ENCODE results near the gene STRIP1.
"Not testable (repeated sequence)": the region's sequence is repeated elsewhere in the genome, so short reads cannot be mapped to it uniquely, and the experiment has no call there.

Gene STRIP1

DNA sequence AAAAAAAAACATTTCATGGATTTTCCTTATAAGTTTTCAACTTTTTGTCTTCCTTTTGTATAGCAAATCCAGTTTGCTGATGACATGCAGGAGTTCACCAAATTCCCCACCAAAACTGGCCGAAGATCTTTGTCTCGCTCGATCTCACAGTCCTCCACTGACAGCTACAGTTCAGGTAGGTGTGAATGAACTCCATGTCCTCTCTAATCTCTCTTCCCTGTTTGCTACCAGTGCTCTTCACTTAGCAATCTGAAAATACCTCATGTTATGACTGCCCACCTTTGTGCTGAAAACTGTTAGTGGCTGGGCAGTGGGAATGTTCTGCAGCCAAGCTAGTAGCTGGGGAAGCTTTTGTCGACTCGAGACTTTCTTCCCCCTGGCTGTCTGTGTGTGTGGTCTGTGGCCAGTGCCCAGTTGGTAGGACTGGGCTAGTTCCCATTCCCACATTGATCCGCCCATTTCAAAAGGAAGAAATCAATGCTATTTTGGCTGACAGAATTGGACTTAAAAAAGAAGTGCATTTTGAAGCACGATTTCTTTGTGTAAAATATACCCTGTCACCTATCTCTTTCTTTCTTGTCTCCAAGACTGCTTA, 25.4 kb upstream of the STRIP1 start:
- no peak for DNase-seq

DNA sequence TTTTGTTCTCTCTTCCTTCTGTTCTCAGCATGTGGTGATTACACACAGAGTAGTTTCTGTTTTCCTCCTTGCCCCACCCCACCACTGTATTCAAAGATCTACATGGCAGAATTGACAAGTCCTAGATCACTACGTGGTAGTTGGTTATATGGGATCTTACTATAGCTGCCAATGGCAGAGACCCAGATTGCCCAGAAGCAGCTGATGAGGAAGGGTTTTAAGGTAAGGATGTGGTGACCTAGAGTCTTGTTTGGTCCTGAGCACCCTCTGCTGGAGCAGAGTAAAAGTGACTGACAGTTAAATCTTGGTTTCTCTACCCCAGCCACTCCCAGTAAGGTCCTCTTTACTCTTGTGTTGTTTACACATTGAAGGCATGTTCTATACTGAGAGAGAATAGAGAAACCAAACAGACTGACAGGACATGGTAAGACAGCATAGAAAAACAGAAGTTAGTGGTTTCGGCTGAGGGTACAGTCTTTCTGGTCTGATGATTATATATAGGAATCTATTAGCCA, 22.8 kb upstream of the STRIP1 start:
- no peak for DNase-seq

DNA sequence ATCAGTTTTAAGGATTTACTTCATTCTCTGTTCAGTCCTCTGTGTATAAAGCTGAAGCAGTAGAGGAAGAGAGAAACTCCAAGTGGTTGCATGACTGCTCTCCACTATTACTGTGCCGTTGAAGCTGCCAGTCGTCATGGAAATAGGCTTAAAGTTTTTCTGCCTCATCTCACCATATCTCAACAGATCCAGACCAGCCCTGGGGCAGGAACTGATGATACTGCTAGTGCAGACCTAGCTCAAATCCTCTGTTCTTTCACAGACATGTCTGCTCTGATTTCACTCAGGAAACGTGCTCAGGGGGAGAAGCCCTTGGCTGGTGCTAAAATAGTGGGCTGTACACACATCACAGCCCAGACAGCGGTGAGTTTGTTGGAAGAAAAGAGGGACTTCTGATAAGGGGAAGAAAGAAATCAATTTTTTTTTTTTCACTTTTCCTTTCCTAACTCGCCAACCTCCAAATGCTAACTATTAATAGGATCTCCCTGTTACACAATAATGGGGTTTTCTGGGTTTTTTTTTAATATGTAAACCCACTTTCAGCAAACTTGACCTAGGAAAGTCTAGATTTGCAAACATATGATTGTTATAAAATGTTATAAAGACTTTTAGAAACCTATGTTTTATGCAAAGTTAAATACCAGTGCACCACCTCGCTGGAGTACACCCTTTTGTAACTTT, 22.2 kb upstream of the STRIP1 start:
- no peak for DNase-seq

DNA sequence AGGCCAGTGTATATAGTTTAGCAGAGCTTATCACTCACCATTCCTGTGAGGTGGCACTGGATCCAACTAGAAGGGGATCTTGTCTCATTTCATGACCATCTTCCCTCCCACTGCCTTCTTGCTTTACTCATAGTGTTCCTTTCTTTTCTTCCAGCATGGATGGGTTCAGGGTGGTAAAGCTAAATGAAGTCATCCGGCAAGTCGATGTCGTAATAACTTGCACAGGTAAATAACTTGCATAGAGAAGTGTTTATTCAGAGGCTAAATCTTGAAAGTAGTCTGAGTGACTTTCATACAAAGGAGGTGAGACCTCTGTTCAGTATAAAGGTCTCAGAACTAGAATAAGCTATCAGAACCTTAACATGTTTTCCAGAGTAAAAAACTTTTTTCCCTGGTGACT, 16.6 kb upstream of the STRIP1 start:
- DNase-seq, result no peak

DNA sequence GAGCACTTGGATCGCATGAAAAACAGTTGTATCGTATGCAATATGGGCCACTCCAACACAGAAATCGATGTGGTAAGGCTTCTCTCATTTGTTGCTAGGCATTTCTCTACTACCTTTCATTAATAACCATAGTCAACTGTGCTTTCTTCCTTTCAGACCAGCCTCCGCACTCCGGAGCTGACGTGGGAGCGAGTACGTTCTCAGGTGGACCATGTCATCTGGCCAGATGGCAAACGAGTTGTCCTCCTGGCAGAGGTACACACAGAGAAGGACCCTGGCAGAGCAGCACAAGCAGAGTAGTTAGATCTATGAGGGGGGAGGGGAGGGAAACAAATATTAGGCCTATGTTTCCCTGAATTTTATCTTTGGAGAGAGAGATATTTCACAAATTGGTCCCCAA, 16.0 kb upstream of the STRIP1 start:
- DNase-seq, result no peak

DNA sequence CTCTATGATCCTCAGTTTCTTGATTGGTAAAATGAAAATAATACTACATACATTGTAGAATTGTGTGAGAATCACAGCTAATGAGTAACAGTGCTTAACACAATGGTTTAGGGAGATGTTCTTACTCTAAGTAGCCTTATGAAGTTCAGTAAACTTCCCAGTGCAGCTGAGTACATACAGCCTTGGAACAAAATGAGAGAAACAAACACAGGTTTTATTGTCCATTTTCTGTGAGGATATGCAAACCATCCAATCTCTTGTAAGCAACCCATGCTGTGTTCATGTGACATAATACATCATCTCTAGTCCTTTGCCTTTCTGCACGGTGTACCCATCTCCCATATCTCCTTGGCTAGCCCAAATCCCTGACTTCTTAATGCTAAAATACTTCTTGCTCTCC, 14.7 kb upstream of the STRIP1 start:
- no peak for DNase-seq

DNA sequence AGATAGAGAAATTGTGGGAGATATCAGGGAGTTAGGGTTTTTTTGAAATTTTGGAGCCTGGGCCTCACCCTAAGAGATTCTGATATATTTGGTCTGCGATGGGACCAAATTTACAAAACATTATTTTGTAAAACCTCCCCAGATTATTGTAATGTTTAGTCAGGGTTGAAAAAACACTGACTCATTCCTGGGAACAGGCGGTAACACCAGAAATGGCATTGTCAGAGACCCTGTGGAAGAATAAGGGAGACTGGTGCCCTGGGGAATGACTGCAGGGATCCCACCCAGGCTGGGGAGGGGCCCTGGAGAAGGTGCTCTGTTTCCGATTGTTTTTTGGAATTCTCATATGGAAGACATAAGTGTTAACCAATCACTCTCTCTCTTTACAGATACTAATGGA, 13.1 kb upstream of the STRIP1 start:
- no peak for DNase-seq

DNA sequence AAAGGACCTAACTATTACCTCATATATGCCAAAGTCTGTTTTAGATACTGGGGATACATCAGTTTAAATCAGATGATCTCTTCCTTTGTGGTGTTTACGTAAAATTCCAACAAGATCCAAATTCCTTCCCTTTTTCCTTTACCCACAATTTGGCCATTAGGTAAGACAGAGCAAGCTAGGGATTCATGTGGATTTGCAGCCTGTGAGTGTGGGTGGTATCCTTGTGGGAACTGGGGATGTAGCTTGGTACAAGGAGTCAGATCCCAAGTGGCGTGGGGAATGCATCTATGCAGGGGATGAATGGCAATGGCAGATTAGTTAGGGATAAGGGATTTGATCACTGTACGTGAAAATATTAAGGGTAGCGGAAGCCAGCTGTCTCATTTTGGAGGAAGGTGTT, 9.8 kb upstream of the STRIP1 start:
- no peak for DNase-seq

DNA sequence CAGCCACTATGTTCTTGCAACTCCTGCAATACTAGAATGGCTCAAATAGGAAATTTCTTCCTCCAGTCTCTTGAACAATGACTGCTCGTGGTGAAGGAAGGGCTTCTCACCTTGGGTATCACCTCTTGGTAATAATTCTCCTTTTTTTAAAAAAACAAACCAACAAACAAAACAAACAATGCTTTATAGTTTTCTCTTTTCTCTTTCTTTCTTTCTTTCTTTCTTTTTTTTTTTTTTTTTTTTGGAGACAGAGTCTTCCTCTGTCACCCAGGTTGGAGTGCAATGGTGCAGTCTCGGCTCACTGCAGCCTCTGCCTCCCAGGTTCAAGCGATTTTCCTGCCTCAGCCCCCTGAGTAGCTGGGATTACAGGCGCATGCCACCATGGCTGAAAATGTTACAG, 3.7 kb upstream of the STRIP1 start:
- not testable (repeated sequence) for DNase-seq

DNA sequence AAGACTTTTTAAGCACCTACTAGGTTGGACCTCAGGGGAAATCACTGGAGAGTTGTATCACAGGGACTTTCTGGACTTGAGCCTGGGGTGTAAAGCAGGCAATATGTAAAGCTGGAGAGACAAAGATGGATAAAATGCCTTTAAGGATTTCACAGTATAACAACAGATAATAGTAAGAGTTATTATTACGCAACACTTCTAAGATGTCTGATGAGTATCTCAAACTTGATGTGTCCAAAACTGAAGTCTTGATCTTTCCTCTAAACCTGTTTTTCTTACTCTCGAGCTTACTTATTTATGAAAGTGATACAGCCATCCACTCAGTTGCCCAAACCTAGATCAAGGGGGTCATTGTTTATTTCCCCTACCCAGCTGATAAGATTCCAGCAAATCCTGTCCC, 2.1 kb upstream of the STRIP1 start:
- no peak for DNase-seq

DNA sequence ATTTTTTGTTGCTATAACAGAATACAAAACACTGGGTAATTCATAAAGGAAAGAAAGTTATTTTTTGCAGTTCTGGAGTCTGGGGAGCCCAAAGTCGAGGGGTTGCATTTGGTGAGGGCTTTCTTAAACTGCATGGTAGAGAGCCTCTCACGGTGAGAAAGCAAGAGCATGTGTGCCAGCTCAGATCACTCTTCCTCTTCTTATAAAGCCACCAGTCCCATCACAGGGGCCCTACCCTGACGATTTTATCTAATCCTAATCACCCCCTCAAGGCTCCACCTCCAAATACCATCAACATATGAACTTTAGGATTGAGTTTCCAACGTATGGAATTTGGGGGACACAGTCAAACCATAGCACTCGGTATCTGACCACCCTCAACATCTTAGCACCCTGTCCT, 1.0 kb upstream of the STRIP1 start:
- DNase-seq, result no peak

DNA sequence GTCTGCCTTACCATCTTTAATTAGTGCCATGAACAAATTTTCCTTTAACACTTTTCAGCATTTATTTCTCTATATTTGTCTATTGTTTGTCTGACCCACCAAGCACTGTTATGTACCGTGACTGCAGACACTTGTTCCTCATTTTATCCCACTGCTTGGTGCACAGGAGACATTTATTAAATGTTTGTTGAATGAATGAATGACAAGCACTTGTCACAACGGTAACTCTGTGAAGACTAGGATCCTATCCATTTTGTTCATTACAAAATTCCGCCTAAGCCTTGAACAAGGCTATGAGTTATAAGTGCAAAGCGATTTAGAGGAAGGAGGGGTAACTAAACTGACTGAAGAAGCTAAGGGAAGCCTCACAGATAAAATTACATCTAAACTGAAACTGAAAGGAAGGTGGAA, 379 bp upstream of the STRIP1 start:
- no peak for DNase-seq

DNA sequence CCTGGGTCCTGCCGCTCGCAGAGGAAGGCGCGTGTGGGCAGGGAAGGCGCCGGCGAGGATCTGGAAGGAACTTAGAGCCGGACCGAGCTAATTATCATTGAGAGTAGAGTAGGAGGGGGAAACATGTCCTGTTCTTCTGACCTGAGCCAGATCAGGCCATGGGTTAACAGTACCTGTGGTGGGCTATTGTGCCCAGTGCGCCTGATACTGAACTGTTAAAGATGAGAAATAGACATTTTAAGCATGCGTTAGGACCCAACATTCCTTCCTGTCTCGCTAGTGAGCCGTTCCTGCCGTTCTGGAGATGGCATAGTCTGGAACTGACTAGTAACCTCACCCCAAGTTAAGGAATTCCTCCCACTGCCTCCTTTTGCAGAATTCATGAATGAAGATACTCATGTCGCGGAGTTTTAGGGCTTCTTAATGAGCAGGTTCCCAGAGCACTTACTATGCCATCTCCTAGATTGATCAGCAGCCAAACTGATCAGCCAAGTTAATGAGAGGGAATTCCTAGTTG, 870 bp downstream of the STRIP1 start:
- DNase-seq, result no peak

DNA sequence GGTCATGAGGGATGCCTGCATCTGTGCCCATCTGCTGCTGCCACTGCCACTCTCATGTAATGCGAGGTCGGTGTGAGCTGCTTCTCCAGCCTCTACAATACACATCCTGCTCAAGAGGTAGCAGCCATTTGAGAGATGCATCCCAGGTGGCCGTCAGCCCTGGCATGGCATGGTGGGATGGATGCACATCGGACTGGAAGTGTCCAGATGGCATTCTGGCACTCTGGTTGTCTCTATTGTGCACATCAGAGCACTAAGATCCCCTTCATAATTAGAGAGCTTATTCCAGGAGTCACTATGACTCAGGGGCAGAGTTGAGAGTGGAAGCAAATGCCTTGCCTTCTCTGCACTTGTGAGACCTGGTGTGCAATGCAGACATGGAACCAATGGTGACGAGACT, 3.8 kb downstream of the STRIP1 start:
- no peak for DNase-seq

DNA sequence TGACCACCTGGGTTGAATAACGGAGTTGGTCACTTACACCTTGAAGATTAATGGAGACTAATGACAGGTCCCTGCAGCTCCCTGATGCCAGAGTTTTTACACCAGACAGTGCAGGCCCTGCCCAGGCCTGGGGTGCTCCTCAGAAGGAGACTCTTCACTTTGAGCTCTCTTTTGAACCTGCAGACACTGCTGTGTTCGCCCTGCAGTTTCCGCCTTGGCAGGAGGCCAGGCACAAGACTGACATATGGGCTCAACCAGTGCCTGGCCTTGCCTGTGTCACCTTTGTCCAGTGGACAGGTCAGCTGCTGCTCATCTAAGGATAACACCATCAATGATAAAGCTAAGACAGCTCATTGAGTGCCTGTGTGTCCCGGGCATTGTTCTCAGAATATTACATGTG, 5.2 kb downstream of the STRIP1 start:
- DNase-seq, result no peak

DNA sequence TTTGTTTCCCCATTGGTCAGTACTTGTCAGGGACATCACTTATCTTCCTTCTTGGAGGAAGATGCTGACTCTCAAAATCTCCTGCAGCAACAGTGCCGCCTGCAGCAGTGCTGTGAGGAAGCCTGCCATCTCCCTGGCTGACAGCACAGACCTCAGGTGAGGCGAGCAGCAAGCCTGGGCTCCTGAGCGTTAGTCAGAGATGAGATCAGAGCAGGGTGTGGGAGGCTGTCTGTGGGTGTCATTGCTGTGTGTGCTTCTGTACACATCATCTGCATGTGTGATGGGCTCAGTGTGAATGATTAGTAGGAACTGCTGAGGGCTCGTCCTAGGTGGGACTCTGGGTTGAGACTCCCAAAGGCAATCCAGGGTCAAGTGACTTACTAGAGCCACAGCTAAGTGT, 6.1 kb downstream of the STRIP1 start:
- DNase-seq, result no peak

DNA sequence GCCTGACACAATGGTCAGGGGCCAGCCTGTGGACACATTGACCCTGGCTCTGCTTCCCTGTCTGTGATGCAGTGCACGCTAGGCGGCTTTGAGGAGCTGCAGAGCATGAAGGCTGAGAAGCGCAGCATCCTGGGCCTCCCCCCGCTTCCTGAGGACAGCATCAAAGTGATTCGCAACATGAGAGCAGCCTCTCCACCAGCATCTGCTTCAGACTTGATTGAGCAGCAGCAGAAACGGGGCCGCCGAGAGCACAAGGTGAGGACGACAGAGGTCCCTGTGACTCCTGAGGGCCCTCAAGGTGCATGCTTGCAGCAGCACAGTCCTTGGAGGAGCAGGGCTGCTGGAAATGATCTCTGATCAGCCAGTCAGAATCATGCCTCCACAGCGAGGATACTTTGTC, 8.6 kb downstream of the STRIP1 start:
- no peak for DNase-seq

DNA sequence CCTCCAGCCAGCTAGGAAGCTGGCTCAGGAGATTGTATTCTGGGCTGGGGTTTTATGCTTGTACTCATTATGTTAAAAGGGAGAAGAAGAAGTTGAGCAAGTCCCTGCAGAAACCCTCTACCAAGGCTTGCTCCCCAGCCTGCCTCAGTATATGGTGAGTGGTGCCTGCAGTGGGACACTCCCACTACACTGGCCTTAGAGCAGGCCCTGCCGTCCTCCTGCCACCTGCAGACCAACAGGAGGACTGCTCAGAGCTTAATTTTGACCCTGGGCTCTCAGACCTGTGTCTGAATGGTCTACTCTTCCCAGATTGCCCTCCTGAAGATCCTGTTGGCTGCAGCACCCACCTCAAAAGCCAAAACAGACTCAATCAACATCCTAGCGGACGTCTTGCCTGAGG, 13.0 kb downstream of the STRIP1 start:
- DNase-seq, result no peak

DNA sequence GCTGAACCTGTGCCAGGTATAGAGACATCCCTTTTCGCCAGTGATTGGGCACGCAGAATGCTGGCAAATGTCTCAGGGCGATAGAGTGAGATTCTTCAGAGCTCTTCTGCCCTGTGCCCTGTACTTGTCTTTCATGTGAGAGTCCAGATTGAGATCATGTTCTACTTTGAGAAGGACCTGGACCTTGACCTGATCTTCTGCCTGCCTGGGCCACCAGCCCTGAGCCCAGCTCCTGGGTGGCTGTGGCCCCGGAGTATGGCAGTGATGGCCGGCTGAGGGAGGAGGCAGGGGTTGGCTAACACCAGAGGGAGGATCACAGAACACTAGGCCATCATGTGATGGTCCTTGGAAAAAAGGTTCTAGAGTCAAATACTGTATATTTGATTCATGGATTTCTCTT, 13.8 kb downstream of the STRIP1 start:
- no peak for DNase-seq

DNA sequence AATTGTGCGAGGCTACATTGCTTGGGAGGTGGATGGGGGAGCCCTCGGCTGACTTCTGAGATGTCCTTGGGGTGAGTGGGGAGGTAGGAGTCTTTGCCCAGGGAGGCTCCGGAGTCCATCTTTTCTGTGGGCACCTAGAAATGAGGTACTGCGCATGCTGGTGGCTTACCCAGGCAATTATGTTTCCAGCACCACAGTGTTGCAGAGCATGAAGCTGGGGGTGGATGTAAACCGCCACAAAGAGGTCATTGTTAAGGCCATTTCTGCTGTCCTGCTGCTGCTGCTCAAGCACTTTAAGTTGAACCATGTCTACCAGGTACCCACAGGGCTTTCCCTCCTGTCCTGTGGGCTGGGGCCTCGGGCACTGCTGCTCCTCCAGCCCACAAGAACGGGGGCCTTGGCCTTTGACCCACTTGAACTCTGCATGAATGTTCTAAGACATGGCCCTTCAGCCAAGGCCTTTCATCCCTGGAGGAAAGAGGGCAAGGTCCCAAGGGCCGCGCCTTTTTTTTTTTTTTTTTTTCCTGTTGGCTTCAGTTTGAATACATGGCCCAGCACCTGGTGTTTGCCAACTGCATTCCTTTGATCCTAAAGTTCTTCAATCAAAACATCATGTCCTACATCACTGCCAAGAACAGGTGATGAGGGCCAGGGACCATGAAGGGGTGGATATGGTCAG, 14.6 kb downstream of the STRIP1 start:
- no peak for DNase-seq

DNA sequence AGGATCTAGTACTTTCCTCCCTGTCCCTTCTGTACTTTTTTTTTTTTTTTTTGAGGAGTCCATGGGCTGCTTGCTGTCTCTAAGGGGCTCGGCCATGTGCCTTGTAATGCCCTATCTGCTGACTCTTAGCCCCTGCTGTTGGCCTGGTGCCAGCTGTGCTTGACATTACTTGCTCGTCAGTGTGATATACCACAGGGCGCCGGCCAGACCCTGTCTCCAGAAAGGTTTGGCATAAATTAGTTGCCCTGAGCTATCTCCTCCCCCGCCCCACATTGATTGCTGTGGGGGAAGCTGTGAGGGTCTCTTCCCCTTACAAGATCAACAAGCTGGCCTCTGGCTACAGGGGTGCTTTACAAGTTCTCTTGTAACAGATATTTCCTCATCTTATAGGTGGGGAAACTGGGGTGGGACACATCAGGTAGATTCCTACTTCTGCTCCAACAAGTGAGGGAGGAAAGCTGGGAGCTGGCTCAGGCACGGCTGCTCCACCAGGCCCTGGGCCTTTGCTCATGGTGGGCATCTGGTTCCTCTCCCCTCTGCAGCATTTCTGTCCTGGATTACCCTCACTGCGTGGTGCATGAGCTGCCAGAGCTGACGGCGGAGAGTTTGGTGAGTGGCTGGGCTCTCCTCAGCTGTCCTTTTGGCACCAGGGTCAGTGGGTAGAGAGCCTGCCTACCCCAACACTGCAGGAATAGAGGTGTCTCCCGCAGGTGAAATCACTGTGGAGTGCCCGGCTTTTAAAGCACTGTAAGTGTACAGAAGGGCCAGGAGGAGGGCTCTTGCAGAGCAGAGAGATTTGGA, 15.6 kb downstream of the STRIP1 start:
- DNase-seq, result no peak

DNA sequence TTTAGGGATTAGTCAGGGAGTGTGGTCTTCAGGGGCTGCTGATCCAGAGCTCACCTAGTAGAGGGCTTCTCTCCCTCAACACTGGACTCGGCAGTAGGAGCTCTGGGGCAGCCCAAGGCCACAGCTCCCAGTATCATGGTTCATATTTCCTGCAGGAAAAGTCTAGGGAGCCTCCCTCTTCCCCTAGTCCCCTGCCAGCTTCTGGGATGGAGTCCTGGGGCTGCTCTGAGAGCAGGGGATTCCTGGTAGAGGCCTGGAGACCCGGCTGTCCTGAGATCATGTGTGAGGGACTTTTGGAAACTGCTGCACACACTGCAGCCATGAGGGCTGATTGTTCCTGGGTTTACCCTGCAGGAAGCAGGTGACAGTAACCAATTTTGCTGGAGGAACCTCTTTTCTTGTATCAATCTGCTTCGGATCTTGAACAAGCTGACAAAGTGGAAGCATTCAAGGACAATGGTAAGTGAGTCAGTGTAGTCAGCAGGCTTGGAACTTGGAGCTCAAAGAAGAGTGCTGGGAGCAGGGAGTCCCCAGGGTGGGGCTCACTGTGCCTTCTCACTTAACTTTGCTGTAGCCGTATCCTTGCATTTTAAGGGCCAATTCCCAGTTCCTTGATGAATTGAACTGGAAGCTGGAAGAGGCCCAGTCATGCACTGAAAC, 16.3 kb downstream of the STRIP1 start:
- DNase-seq, result no peak

DNA sequence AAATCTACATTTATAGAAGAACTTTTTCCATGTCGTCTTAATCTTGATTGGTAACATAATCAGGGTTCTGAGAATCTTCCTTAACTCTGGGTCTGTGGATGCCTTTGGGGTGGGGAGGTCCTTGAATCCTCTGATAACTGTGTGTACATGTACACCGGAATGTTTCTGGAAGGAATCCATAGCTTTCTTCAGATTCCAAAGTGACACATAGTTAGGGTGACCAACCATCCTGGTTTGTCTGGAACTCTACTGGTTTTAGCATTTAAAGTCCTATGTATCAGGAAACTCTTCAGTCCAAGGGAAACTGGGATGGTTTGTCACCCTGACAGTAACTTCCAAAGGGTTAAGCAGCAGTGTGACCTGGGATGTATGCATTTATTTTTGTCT, 16.8 kb downstream of the STRIP1 start:
- DNase-seq, result no peak

Measured in NCI-H2081 treated with DMSO at 0.1 percent for 48 hours (cell line).